HG03097 (cell line): Measurements from ENCODE around the gene COL5A1.
"Not testable (repeated sequence)": the region's sequence is repeated elsewhere in the genome, so short reads cannot be mapped to it uniquely, and the experiment has no call there.

Source experiments
- ATAC-seq: cut with Tn5 transposase; IDR thresholded peaks from one replicate; pipeline ENCODE4 v1.9.1; 2021; ENCODE audit not compliant: unreplicated experiment, low FRiP score

Gene COL5A1

GRCh38 chr9:134703730-134704114 is 62.1 kb downstream of the COL5A1 start:
- ATAC-seq: not testable (repeated sequence)

GRCh38 chr9:134704498-134704897 is 62.9 kb downstream of the COL5A1 start:
- no peak for ATAC-seq

GRCh38 chr9:134705786-134706185 is 64.2 kb downstream of the COL5A1 start:
- no peak for ATAC-seq

GRCh38 chr9:134706522-134706921 is 64.9 kb downstream of the COL5A1 start:
- ATAC-seq: no peak

GRCh38 chr9:134707031-134707680 is 65.6 kb downstream of the COL5A1 start:
- ATAC-seq: no peak

GRCh38 chr9:134707731-134708671 is 66.4 kb downstream of the COL5A1 start:
- ATAC-seq: no peak

GRCh38 chr9:134708672-134709038 is 67.1 kb downstream of the COL5A1 start:
- ATAC-seq: no peak

GRCh38 chr9:134709512-134710270 is 68.1 kb downstream of the COL5A1 start:
- ATAC-seq: no peak

- no peak for ATAC-seq
These were observed 68.6 kb downstream of the COL5A1 start for GRCh38 chr9:134710271-134710540.

GRCh38 chr9:134710901-134711300 is 69.3 kb downstream of the COL5A1 start:
- no peak for ATAC-seq

GRCh38 chr9:134712243-134712642 is 70.6 kb downstream of the COL5A1 start:
- no peak for ATAC-seq

- ATAC-seq: no peak
These were observed 71.3 kb downstream of the COL5A1 start for GRCh38 chr9:134712926-134713325.

- ATAC-seq: not testable (repeated sequence)
These were observed 73.9 kb downstream of the COL5A1 start for GRCh38 chr9:134715536-134715935.

- ATAC-seq: no peak
These were observed 74.5 kb downstream of the COL5A1 start for GRCh38 chr9:134716067-134716466.

GRCh38 chr9:134717056-134717455 is 75.5 kb downstream of the COL5A1 start:
- ATAC-seq: no peak

GRCh38 chr9:134717924-134718645 is 76.5 kb downstream of the COL5A1 start:
- no peak for ATAC-seq

GRCh38 chr9:134719331-134719730 is 77.7 kb downstream of the COL5A1 start:
- no peak for ATAC-seq

- no peak for ATAC-seq
These were observed 78.6 kb downstream of the COL5A1 start for GRCh38 chr9:134720136-134720753.

- no peak for ATAC-seq
These were observed 79.2 kb downstream of the COL5A1 start for GRCh38 chr9:134720796-134721195.

GRCh38 chr9:134721344-134721743 is 79.7 kb downstream of the COL5A1 start:
- no peak for ATAC-seq
